ENCODE results near the gene ACTA2. TPM values are rescaled to one million over a fixed set of nuclear protein-coding genes. Genes with fewer than 3 reads are reported as not detected.

Gene ACTA2
- total RNA-seq, 1 experiment from 2014 or later: 1.3 TPM

DNA sequence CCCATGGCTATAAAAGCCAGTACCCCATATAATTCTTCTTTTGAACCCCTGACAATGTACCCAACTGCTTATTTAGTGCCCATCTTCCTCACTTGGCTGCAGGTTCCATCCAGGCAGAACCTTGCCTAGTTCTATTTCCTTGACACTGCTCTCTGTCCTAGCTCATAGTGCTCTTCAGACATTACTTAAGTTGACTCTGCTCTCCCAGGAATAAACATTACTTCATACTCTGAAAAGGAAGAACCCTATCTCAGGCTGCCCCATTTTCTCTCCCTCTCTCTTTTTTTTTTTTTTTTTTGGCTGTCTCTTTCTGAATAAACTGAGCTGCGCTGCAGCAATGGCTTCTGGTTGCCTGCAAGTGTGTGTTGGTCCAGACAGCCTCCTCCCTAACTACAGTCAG, 21.0 kb downstream of the ACTA2 start:
- Histone ChIP-seq H3K79me2 (ENCODE audit: low read length) (no peaks in the 10 kb centered on the region), H3K9ac (ENCODE audit: low read length) (no peak overlapping the region), H3K27me3 (ENCODE audit: low read length) (no peaks in the 10 kb centered on the region), H2AFZ (ENCODE audit: low read length) (no peak overlapping the region), H3K9me2 (replicated peaks; ENCODE audit: insufficient read depth, low read length) (no peaks in the 10 kb centered on the region), H3K4me1 (ENCODE audit: low read length) (peaks cover 26% of the 10 kb centered on the region), H4K20me1 (ENCODE audit: insufficient read depth, low read depth, low read length) (no peaks in the 10 kb centered on the region), H3K4me3 (ENCODE audit: low read length) (no peak overlapping the region), H3K9me3 (ENCODE audit: low read length) (no peaks in the 10 kb centered on the region), H3K36me3 (ENCODE audit: insufficient read depth, low read length) (no peaks in the 10 kb centered on the region), H3K27ac (ENCODE audit: low read length) (no peak overlapping the region), H3K4me2 (ENCODE audit: low read depth, low read length, poor library complexity, severe bottlenecking) (no peak overlapping the region)
- no peak for DNase-seq

DNA sequence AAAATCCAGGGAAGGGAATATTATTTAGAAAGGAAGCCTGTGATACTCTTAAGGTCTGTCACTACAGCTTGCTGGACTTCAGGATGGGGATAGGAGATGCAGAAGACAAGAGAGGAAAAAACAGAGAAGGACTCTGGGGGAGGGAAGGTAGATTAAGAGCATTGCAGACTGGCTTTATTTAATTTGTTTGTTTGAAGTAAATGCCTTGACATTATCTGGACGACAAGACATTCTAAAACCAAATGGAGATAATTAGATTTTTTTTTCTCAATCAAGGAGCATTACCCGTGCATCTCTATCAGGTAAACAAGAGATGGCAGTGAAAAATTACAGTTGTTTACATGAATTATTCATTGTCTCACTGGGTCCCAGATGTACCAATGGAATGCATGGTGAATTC, 24.3 kb downstream of the ACTA2 start:
- H3K4me1 ChIP-seq (ENCODE audit: low read length): peaks cover 9% of the 10 kb centered on the region
- no peak overlapping the region for H3K4me3 ChIP-seq (ENCODE audit: low read length)
- DNase-seq: no peak
- H3K79me2 ChIP-seq (ENCODE audit: low read length): no peaks in the 10 kb centered on the region
- H2AFZ ChIP-seq (ENCODE audit: low read length): no peak overlapping the region
- no peak overlapping the region for H3K4me2 ChIP-seq (ENCODE audit: low read depth, low read length, poor library complexity, severe bottlenecking)
- no peak overlapping the region for H3K27ac ChIP-seq (ENCODE audit: low read length)
- H3K27me3 ChIP-seq (ENCODE audit: low read length): no peaks in the 10 kb centered on the region
- H3K9me2 ChIP-seq (replicated peaks; ENCODE audit: insufficient read depth, low read length): no peaks in the 10 kb centered on the region
- H3K9me3 ChIP-seq (ENCODE audit: low read length): no peaks in the 10 kb centered on the region
- no peaks in the 10 kb centered on the region; the same call in 1 of the 2 replicates for H3K36me3 ChIP-seq (ENCODE audit: insufficient read depth, low read length)
- no peaks in the 10 kb centered on the region for H4K20me1 ChIP-seq (ENCODE audit: insufficient read depth, low read depth, low read length)
- no peak overlapping the region for H3K9ac ChIP-seq (ENCODE audit: low read length)

DNA sequence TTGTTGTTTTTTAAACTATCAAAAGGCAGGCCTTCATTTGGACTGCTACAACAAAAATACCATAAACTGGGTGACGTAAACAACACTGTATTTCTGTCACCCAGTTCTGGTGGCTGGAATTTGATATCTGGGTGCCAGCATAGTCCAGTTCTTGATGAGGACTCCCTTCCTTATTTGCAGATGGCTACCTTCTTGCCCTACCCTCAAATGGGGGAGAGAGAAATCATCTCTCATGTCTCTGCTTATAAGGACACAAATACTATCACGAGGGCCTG, 25.2 kb downstream of the ACTA2 start:
- no peak overlapping the region for H3K27ac ChIP-seq (ENCODE audit: low read length)
- H3K36me3 ChIP-seq (ENCODE audit: insufficient read depth, low read length): peaks cover 1% of the 10 kb centered on the region
- H3K9me2 ChIP-seq (replicated peaks; ENCODE audit: insufficient read depth, low read length): no peaks in the 10 kb centered on the region
- H3K79me2 ChIP-seq (ENCODE audit: low read length): no peaks in the 10 kb centered on the region
- H3K4me3 ChIP-seq (ENCODE audit: low read length): no peak overlapping the region
- no peak overlapping the region for H3K4me2 ChIP-seq (ENCODE audit: low read depth, low read length, poor library complexity, severe bottlenecking)
- H3K27me3 ChIP-seq (ENCODE audit: low read length): no peaks in the 10 kb centered on the region
- DNase-seq: no peak
- peaks cover 6% of the 10 kb centered on the region for H3K4me1 ChIP-seq (ENCODE audit: low read length)
- H3K9ac ChIP-seq (ENCODE audit: low read length): no peak overlapping the region
- no peaks in the 10 kb centered on the region for H3K9me3 ChIP-seq (ENCODE audit: low read length)
- H4K20me1 ChIP-seq (ENCODE audit: insufficient read depth, low read depth, low read length): no peaks in the 10 kb centered on the region
- H2AFZ ChIP-seq (ENCODE audit: low read length): no peak overlapping the region

DNA sequence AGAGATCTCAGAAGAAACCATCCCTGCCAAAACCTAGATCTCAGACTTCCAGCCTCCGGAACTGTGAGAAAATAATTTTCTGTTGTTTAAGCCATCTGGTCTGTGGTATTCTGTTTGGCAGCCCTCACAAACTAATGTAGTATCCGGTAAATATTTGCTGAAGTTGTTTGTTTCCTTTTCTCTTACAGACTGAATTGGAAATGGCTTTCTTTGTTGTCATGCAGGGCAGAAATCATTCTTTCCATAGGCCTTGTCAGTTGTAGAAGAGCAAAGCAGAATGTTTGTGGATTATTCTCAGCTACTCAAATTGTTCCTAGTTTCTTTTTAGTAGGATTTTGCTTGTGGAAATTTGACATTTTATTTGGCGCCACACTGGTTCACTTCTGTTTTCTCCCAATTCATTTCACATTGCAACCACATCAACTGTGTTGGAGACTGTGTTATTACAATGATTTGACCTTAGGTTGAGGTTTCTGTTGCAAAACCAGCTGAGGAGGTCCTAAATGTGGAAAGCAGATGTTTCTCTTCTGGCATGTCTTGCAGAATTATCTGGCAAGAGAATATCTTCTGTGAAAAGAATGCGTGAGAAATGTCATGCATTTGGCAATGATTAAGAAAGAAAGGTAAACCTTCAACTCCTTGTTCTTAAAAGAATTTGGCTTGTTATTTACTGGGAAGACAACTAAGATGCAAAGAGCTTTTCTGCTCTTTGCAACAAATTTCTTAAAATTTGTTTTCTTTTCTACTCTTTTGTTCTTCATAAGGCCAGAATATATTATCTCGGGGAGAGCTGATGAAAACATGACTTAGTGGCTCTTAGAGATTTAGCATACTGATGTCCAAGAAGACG, 25.8 kb downstream of the ACTA2 start:
- Histone ChIP-seq H3K4me3 (ENCODE audit: low read length) (no peak overlapping the region), H3K9ac (ENCODE audit: low read length) (no peak overlapping the region), H4K20me1 (ENCODE audit: insufficient read depth, low read depth, low read length) (no peaks in the 10 kb centered on the region), H3K27ac (ENCODE audit: low read length) (no peak overlapping the region), H3K9me3 (ENCODE audit: low read length) (no peaks in the 10 kb centered on the region), H2AFZ (ENCODE audit: low read length) (no peak overlapping the region), H3K4me1 (ENCODE audit: low read length) (peaks cover 2% of the 10 kb centered on the region; the same call in 1 of the 2 replicates), H3K79me2 (ENCODE audit: low read length) (no peaks in the 10 kb centered on the region), H3K4me2 (ENCODE audit: low read depth, low read length, poor library complexity, severe bottlenecking) (no peak overlapping the region), H3K36me3 (ENCODE audit: insufficient read depth, low read length) (peaks cover 5% of the 10 kb centered on the region), H3K27me3 (ENCODE audit: low read length) (no peaks in the 10 kb centered on the region), H3K9me2 (replicated peaks; ENCODE audit: insufficient read depth, low read length) (no peaks in the 10 kb centered on the region)
- DNase-seq: no peak

DNA sequence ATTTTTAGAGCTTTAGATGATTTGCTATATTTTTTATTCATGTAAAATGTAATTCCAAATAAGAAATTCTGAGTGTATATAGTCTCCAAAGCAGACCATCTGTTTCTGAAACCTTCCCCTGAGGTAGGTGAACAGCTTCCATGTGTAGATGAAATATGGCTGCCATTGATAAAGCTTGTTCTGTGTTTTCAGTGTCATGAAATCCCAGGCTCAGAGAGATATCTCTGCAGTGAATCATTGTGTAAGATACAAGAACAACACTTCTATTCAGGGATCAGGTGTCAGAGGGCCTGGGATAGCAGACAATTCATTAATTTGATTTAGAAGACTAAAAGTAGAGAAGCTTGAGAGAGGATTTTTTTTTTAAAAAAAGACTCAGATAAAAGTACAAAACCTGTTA, 29.1 kb downstream of the ACTA2 start:
- no peak overlapping the region for H3K9ac ChIP-seq (ENCODE audit: low read length)
- H3K4me1 ChIP-seq (ENCODE audit: low read length): no peaks in the 10 kb centered on the region
- H2AFZ ChIP-seq (ENCODE audit: low read length): no peak overlapping the region
- no peak overlapping the region for H3K4me2 ChIP-seq (ENCODE audit: low read depth, low read length, poor library complexity, severe bottlenecking)
- H3K4me3 ChIP-seq (ENCODE audit: low read length): no peak overlapping the region
- H3K36me3 ChIP-seq (ENCODE audit: insufficient read depth, low read length): peaks cover 13% of the 10 kb centered on the region
- no peaks in the 10 kb centered on the region for H3K9me2 ChIP-seq (replicated peaks; ENCODE audit: insufficient read depth, low read length)
- no peaks in the 10 kb centered on the region for H3K27me3 ChIP-seq (ENCODE audit: low read length)
- no peak overlapping the region for H3K27ac ChIP-seq (ENCODE audit: low read length)
- no peaks in the 10 kb centered on the region for H3K79me2 ChIP-seq (ENCODE audit: low read length)
- no peaks in the 10 kb centered on the region for H3K9me3 ChIP-seq (ENCODE audit: low read length)
- no peak for DNase-seq
- H4K20me1 ChIP-seq (ENCODE audit: insufficient read depth, low read depth, low read length): no peaks in the 10 kb centered on the region

DNA sequence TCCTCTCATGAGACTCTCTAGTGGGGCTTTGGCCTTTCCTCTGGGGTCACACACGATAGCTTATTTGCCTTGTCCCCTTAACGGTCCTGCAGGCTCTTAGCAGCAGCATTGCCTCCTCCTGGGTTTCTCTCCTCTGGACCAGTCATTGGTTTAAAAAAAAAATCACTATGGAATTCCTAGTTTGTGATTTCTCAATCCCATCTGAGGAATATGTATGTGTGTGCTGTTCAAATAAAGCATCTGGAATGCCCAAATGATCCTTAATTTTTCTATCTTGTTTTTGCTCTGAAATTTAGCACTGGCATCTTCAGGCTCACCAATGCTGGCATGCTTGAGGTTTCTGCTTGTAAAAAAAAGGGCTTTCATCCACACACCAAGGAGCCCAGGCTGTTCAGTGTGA, 30.5 kb downstream of the ACTA2 start:
- H4K20me1 ChIP-seq (ENCODE audit: insufficient read depth, low read depth, low read length): no peaks in the 10 kb centered on the region
- peaks cover 15% of the 10 kb centered on the region for H3K36me3 ChIP-seq (ENCODE audit: insufficient read depth, low read length)
- H3K4me2 ChIP-seq (ENCODE audit: low read depth, low read length, poor library complexity, severe bottlenecking): no peak overlapping the region
- H3K79me2 ChIP-seq (ENCODE audit: low read length): no peaks in the 10 kb centered on the region
- H3K9me3 ChIP-seq (ENCODE audit: low read length): no peaks in the 10 kb centered on the region
- H2AFZ ChIP-seq (ENCODE audit: low read length): no peak overlapping the region
- H3K27me3 ChIP-seq (ENCODE audit: low read length): no peaks in the 10 kb centered on the region
- H3K9me2 ChIP-seq (replicated peaks; ENCODE audit: insufficient read depth, low read length): no peaks in the 10 kb centered on the region
- H3K4me1 ChIP-seq (ENCODE audit: low read length): no peaks in the 10 kb centered on the region
- H3K4me3 ChIP-seq (ENCODE audit: low read length): no peak overlapping the region
- no peak overlapping the region for H3K9ac ChIP-seq (ENCODE audit: low read length)
- no peak overlapping the region for H3K27ac ChIP-seq (ENCODE audit: low read length)
- no peak for DNase-seq

DNA sequence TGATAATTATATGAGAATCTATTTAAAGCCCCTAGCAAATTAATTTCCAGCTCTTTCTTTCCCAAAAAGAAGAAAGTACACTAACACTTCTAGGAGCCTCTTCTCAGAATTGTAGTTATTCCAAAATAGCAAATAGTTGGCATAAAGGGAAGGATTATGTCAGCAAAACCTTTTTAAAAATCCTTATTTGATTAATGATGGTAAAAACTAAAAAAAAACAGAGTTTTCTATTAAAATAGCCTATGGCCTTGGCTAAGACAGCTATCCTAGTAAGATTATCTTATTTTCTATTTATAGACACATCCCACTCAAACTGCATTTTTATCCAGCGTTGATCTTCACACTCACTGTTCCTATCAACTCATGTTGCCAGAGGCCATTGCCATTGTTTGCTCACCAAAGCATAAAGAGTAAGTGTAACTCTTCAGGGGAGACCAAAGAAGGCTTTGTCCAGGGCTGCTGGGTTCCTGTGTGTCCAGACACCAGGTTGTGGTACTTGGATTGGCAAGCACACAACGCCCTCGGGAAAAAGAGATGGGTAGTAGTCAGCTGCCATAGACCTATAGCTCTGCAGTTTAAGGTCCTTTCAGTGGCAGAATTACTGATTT, 31.5 kb downstream of the ACTA2 start:
- Histone ChIP-seq H3K4me1 (ENCODE audit: low read length) (no peaks in the 10 kb centered on the region), H3K36me3 (ENCODE audit: insufficient read depth, low read length) (peaks cover 15% of the 10 kb centered on the region), H3K4me3 (ENCODE audit: low read length) (no peak overlapping the region), H4K20me1 (ENCODE audit: insufficient read depth, low read depth, low read length) (no peaks in the 10 kb centered on the region), H3K9ac (ENCODE audit: low read length) (no peak overlapping the region), H3K27me3 (ENCODE audit: low read length) (no peaks in the 10 kb centered on the region), H2AFZ (ENCODE audit: low read length) (no peak overlapping the region), H3K79me2 (ENCODE audit: low read length) (no peaks in the 10 kb centered on the region), H3K27ac (ENCODE audit: low read length) (no peak overlapping the region), H3K4me2 (ENCODE audit: low read depth, low read length, poor library complexity, severe bottlenecking) (no peak overlapping the region), H3K9me2 (replicated peaks; ENCODE audit: insufficient read depth, low read length) (no peaks in the 10 kb centered on the region), H3K9me3 (ENCODE audit: low read length) (no peaks in the 10 kb centered on the region)
- no peak for DNase-seq

DNA sequence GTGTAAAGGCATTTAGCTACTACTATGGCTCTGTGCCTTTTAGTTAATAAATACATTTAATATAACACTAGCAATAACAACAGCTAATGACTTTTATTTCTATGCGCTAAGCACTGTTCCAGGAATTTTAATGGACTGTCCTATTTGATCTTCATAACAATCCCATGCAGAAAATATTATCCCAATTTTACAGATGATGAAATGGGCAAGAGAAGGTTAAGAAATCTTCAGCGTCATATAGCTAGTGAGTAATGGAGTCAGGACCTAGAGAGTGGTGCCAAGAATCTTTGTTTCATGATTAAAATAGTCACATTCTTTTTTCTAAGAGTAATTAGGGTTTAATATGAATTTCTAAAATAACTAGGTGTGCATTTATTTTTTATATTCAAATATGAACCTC, 32.4 kb downstream of the ACTA2 start:
- H3K9me2 ChIP-seq (replicated peaks; ENCODE audit: insufficient read depth, low read length): no peaks in the 10 kb centered on the region
- no peaks in the 10 kb centered on the region for H3K4me1 ChIP-seq (ENCODE audit: low read length)
- H3K27ac ChIP-seq (ENCODE audit: low read length): no peak overlapping the region
- no peak overlapping the region for H3K4me3 ChIP-seq (ENCODE audit: low read length)
- no peak for DNase-seq
- no peak overlapping the region for H2AFZ ChIP-seq (ENCODE audit: low read length)
- peaks cover 15% of the 10 kb centered on the region for H3K36me3 ChIP-seq (ENCODE audit: insufficient read depth, low read length)
- no peaks in the 10 kb centered on the region for H3K79me2 ChIP-seq (ENCODE audit: low read length)
- H3K9ac ChIP-seq (ENCODE audit: low read length): no peak overlapping the region
- H3K9me3 ChIP-seq (ENCODE audit: low read length): no peaks in the 10 kb centered on the region
- H4K20me1 ChIP-seq (ENCODE audit: insufficient read depth, low read depth, low read length): no peaks in the 10 kb centered on the region
- no peak overlapping the region for H3K4me2 ChIP-seq (ENCODE audit: low read depth, low read length, poor library complexity, severe bottlenecking)
- no peaks in the 10 kb centered on the region for H3K27me3 ChIP-seq (ENCODE audit: low read length)
